Esophagus squamous epithelium (tissue), 4 donors: ENCODE data around the gene PKP1.

Experiments
- POLR2A ChIP-seq, 4 donors: fragments of 450-650 bp; IDR thresholded peaks; one replicate each; pipeline ENCODE4 v1.6.1; 2017; ENCODE audit warnings: antibody characterized with exemption in 4 of 4, mild to moderate bottlenecking in 4 of 4, moderate library complexity in 3 of 4
- TF ChIP-seq, protein P1 (sequence below), 6 experiments: fragments of 450-650 bp in 4 of 6; fragments of 200-600 bp in 2 of 6; sonication (generic) in 2 of 6; IDR thresholded peaks; one replicate each; pipeline ENCODE4 v1.5.1; 2016 to 2019; ENCODE audit warnings: antibody characterized with exemption in 6 of 6, mild to moderate bottlenecking in 4 of 6, moderate library complexity in 4 of 6

DNA sequence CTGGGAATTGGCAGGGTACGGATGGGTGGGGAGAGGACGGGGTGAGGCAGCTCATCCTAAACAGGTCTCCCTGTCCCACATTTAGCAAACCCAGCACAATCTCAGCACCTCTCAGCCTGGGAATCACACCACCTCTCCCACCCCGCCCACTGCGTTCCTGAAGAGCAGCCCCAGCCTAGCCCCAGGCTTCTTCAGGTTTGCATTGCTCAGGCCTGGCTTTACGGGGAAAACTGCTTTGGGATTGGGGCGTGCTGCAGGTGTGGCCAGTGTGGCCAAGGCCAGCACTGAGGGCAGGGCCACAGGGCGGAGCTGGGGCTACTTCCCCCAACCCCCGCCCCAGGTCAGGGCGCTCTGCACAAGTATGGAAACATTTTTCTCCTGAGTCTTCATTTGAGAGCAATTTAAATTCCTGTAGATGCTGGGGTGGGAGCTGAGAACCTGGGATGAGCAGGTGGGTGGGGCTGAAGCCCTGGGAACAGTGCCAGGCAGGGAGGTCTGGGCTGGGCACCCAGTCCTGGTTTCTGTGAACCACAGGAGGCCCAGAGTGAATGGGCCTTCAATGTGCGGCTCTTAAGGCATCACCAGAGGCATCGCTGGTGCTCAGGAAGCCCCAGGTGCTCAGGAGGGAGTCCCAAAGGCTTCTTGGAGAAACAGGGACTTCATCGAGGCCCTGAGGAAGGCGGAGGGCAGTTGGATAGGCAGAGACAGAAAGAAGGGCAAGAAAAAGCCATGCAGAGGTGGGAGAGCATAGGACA lies 70.1 kb downstream of the PKP1 start:
- no peak for TF ChIP-seq POLR2A (IDR thresholded peaks at IDR 0.05)
- TF ChIP-seq, protein P1, sequence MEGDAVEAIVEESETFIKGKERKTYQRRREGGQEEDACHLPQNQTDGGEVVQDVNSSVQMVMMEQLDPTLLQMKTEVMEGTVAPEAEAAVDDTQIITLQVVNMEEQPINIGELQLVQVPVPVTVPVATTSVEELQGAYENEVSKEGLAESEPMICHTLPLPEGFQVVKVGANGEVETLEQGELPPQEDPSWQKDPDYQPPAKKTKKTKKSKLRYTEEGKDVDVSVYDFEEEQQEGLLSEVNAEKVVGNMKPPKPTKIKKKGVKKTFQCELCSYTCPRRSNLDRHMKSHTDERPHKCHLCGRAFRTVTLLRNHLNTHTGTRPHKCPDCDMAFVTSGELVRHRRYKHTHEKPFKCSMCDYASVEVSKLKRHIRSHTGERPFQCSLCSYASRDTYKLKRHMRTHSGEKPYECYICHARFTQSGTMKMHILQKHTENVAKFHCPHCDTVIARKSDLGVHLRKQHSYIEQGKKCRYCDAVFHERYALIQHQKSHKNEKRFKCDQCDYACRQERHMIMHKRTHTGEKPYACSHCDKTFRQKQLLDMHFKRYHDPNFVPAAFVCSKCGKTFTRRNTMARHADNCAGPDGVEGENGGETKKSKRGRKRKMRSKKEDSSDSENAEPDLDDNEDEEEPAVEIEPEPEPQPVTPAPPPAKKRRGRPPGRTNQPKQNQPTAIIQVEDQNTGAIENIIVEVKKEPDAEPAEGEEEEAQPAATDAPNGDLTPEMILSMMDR (IDR thresholded peaks at IDR 0.05), result no peak
